ENCODE data around the gene SUMO2.
"Not testable (repeated sequence)": the region's sequence is repeated elsewhere in the genome, so short reads cannot be mapped to it uniquely, and the experiment has no call there.

Gene SUMO2

GRCh38 chr17:75181608-75182318, 996 bp downstream of the SUMO2 start:
- no peak for DNase-seq (ENCODE audit: low spot score)

DNA sequence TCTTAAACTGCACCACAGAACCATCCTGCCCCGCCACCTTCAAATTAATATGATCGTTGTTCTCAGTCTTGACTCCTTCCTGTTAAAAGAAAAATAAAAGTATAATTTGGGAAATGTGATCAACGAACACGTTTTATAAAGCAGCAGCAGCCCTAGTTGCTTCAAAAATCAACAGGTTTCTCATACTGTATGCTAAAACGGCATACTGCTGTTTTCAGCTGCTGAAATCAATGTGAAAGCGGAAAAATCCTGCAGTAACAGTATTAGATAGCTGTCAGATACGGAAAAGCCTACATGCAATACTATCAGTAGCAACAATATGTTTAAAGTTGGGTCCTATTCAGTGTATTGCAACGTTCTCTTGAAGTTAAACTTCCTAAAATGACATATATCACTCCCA, 1.6 kb downstream of the SUMO2 start:
- DNase-seq (ENCODE audit: low spot score), result no peak

- DNase-seq (ENCODE audit: low spot score), result no peak
Observed at GRCh38 chr17:75178453-75178852, 4.3 kb downstream of the SUMO2 start.

- no peak for DNase-seq (ENCODE audit: low spot score)
Observed at GRCh38 chr17:75176625-75177024, 6.1 kb downstream of the SUMO2 start.

GRCh38 chr17:75174996-75175395, 7.8 kb downstream of the SUMO2 start:
- DNase-seq (ENCODE audit: low spot score), result no peak

DNA sequence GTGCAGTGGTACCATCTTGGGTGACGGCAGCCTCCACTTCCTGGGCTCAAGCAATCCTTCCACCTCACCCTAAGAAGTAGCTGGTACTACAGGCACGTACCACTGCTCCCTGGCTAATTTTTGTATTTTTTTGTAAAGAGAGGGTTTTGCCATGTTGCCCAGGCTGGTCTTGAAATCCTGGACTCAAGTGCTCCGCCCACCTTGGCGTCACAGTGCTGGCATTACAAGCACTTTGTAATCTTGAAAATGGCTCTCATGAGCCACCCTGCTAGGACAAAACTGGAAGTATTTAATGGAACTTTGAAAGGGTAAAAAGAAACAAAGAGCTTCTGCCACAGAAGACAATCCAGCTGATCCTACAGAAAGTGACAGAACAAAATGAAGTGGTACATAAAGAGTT, 9.2 kb downstream of the SUMO2 start:
- no peak for DNase-seq (ENCODE audit: low spot score)

DNA sequence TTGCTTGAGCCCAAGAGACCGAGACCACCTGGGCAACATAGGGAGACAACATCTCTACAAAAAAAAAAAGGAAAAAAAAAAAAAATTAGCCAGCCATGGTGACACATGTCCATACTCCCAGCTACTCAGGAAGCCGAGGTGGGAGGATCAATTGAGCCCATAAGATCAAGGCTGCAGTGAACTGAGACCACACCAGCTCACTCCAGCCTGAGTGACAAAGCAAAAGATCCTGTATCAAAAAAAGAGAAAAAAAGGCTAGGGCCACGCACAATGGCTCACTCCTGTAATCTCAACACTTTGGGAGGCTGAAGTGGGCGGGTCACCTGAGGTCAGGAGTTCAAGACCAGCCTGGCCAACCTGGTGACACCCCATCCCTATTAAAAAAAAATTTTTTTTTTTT, 13.8 kb downstream of the SUMO2 start:
- no peak for DNase-seq (ENCODE audit: low spot score)

GRCh38 chr17:75164606-75165005, 18.2 kb downstream of the SUMO2 start:
- not testable (repeated sequence) for DNase-seq (ENCODE audit: low spot score)

DNA sequence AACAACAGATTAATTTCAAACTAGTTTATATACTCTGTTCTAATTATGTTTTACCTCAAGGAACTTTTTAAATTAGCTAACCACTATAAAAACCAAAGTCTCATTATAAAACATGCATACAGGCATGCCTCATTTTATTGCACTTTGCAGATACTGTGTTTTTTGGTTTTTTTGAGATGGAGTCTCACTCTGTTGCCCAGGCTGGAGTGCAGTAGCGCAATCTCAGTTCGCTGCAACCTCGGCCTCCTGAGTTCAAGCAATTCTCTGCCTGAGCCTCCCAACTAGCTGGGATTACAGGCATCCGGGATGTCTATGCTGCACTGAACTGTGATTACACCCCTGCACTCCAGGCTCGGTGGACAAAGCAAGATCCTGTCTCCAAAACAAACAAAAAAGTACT, 19.7 kb downstream of the SUMO2 start:
- DNase-seq (ENCODE audit: low spot score), result no peak

DNA sequence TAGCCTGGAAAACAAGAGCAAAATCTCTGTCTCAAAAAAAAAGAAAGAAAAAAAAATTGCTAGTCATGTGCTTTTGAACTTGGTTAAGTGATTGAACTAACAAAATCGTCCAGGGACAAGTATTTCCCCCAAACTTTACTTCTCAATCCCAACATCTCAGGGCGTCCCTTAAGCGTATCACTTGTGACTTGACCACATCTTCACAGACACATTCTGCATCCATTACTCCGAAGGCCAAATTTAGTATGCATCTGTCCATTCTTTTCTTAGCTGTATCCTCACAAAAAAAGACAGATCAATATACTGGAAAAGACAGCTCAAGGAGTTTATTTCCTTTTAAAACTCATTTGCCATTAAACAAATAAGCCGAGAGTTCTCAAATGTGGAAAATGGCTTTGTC, 22.5 kb downstream of the SUMO2 start:
- no peak for DNase-seq (ENCODE audit: low spot score)

- no peak for DNase-seq (ENCODE audit: low spot score)
Observed at GRCh38 chr17:75159196-75160031, 23.3 kb downstream of the SUMO2 start.

- DNase-seq (ENCODE audit: low spot score), result not testable (repeated sequence)
Observed at GRCh38 chr17:75158480-75158879, 24.3 kb downstream of the SUMO2 start.

- no peak for DNase-seq (ENCODE audit: low spot score)
Observed at GRCh38 chr17:75155191-75155601, 27.6 kb downstream of the SUMO2 start.

- DNase-seq (ENCODE audit: low spot score), result peak; percentile 97
Observed at GRCh38 chr17:75154195-75155106, 28.3 kb downstream of the SUMO2 start, which contains the start of gene JPT1. JPT1 (minus strand) TSS chr17:75154512; CDS start chr17:75154397, 115 bp downstream.

GRCh38 chr17:75153780-75154194, 29.0 kb downstream of the SUMO2 start:
- no peak for DNase-seq (ENCODE audit: low spot score)

GRCh38 chr17:75152922-75153779, 29.6 kb downstream of the SUMO2 start:
- no peak for DNase-seq (ENCODE audit: low spot score)

GRCh38 chr17:75152523-75152921, 30.2 kb downstream of the SUMO2 start:
- no peak for DNase-seq (ENCODE audit: low spot score)

- no peak for DNase-seq (ENCODE audit: low spot score)
Observed at GRCh38 chr17:75151930-75152329, 30.8 kb downstream of the SUMO2 start.

- DNase-seq (ENCODE audit: low spot score), result no peak
Observed at GRCh38 chr17:75147878-75148546, 34.7 kb downstream of the SUMO2 start.

DNA sequence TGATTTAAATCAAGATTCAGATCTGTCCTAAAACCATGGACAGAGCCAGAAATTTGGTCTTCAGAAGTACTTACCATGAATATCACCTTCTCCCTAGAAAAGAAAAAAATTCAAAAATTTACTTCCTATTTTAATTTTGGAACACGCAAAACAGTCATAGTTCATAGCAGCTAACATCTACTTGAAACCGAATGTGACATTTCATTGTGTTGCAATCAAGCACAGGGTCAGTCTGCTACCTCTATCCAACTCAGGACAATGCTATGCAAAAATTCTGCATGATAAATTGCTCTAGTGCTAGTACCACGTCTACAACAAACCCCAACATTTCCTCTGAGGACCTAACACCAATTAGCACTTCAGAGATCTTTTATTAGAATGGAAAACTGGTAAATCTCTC, 36.2 kb downstream of the SUMO2 start:
- DNase-seq (ENCODE audit: low spot score), result no peak

All from HuH-7 (cell line).